Measurements from ENCODE around the gene SBNO2. TPM values are rescaled to one million over a fixed set of nuclear protein-coding genes. Genes with fewer than 3 reads are reported as not detected.

Gene SBNO2
- total and polyA plus RNA-seq, 9 of the 15 experiments (the other 6 are each of a cell fraction or from before 2014, with no cell fraction given) = 0.01 to 46.2 (median 6.7) TPM

- ChIA-PET POLR2A (interaction anchor here (0.9 to 1.9 kb wide), 4 partner anchors 14 to 201 kb away, joined by 3 to 6 read pairs (median 4); partner anchors contain the start of genes CIRBP and RNU6-2), CTCF (ENCODE audit: low intra/inter-chr PET ratio) (no interaction called here)
- no peaks in the 10 kb centered on the region for H3K27me3 ChIP-seq (ENCODE audit: control insufficient read depth in 2 of 2, insufficient read depth in 2 of 2, low read length in 2 of 2)
- H4K20me1 ChIP-seq (replicated peaks; ENCODE audit: control insufficient read depth, insufficient read depth, low read length) = 0 out of 2 replicates have a peak, but pooled peaks cover 3% of the 10 kb centered on the region
- H2AFZ ChIP-seq (ENCODE audit: low read depth, low read length) = no peak overlapping the region
- H3K9me1 ChIP-seq (ENCODE audit: control insufficient read depth, insufficient read depth, low read length) = no peaks in the 10 kb centered on the region
- in situ Hi-C loops (cut with MboI) (no loop called here), intact Hi-C loops (cut with micrococcal nuclease) (no loop called here)
- H3K9ac ChIP-seq (ENCODE audit: insufficient read depth in 1 of 2, low read depth in 2 of 2, low read length in 2 of 2) = peak overlapping the region in 1 of 2 experiments; percentile 90; a peak in 1 of 4 replicates
- DNase-seq (ENCODE audit: extremely low read depth in 1 of 4, low spot score in 3 of 4) (no peak), ATAC-seq (no peak), FAIRE-seq (peak; percentile 54)
- peaks cover 4% of the 10 kb centered on the region; the same call in 1 of the 3 replicates for H3K36me3 ChIP-seq (ENCODE audit: control insufficient read depth, insufficient read depth, low read length)
- BruUV-seq (replicated peaks) = no TSS peak
- no peak overlapping the region for H3K4me2 ChIP-seq (ENCODE audit: insufficient read depth, low read length)
- H3K27ac ChIP-seq (ENCODE audit: extremely low read depth, low read depth, low read length) = no peak overlapping the region
- no peaks in the 10 kb centered on the region for H3K9me3 ChIP-seq (replicated peaks; ENCODE audit: control insufficient read depth, insufficient read depth, low read depth, low read length)
- H3K79me2 ChIP-seq (ENCODE audit: control insufficient read depth, insufficient read depth, low read length) = no peaks in the 10 kb centered on the region
- peak overlapping the region; percentile 40 for H3K4me3 ChIP-seq
- WGBS (ENCODE audit: insufficient coverage, low coverage, missing lambda C conversion rate) = 70% methylated on average over 38 of the region's 45 CpGs
- H3K4me1 ChIP-seq (replicated peaks in 1 of 2; ENCODE audit: control insufficient read depth in 2 of 2, insufficient read depth in 2 of 2, low read length in 2 of 2) = peaks cover 17 to 83% of the 10 kb centered on the region in 2 experiments
- TF ChIP-seq CBFB (CRISPR knock-in tag; IDR thresholded peaks at IDR 0.05) (no peak), ZBTB34 (CRISPR knock-in tag; IDR thresholded peaks at IDR 0.05) (no peak), ATF6 (CRISPR knock-in tag; IDR thresholded peaks at IDR 0.05) (no peak), ZBTB26 (CRISPR knock-in tag; IDR thresholded peaks at IDR 0.05) (no peak), PCBP1 (IDR thresholded peaks at IDR 0.05; ENCODE audit: low read depth, low read length, poor library complexity, severe bottlenecking) (peak; percentile 65), ZNF699 (CRISPR knock-in tag; IDR thresholded peaks at IDR 0.05; ENCODE audit: insufficient replicate concordance) (no peak), NCOA6 (IDR thresholded peaks at IDR 0.05) (no peak), ZNF551 (CRISPR knock-in tag; IDR thresholded peaks at IDR 0.05) (no peak), BCL6 (CRISPR knock-in tag; IDR thresholded peaks at IDR 0.05) (no peak), CTBP1 (IDR thresholded peaks at IDR 0.05; ENCODE audit: borderline replicate concordance) (no peak), RCOR1 (IDR thresholded peaks at IDR 0.05; ENCODE audit: borderline replicate concordance in 1 of 2, low read depth in 2 of 2, low read length in 2 of 2) (peak; percentile 82 to 97), ZNF668 (CRISPR knock-in tag; IDR thresholded peaks at IDR 0.05) (no peak), PKNOX1 (IDR thresholded peaks at IDR 0.05) (no peak), ZNF239 (CRISPR knock-in tag; IDR thresholded peaks at IDR 0.05) (no peak)
Measured at GRCh38 chr19:1068009-1069001, 105.8 kb downstream of the SBNO2 start.
